HG03558 (cell line): ENCODE measurements around the gene MSMP.
A peak's percentile ranks its signal among the peaks of the same experiment; 100 is the strongest.

ENCODE experiments used
- ATAC-seq: cut with Tn5 transposase; IDR thresholded peaks from one replicate; pipeline ENCODE4 v1.9.1; 2021; ENCODE audit warnings: moderate number of reproducible peaks; ENCODE audit not compliant: unreplicated experiment; ENCODE audit errors: extremely low read depth

The MSMP gene

DNA sequence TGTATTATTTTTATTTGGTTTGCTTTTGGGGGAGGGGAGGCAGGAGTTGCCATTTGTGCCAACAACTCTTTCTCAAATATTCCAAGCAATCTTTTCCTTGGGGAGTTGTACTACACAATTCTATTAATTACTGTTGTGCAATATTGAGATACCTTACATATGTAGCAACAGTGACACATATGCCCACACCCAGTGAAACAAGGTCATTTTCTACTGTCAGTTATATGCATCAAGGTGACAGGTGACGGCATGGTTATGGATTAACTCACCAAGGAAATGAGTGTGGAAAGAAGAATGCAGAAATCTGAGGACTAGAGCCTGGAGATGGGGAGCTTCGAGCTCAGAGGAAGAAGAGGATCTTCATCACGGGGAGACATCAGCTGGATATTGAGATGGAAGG, 17.9 kb upstream of the MSMP start:
- ATAC-seq: no peak

DNA sequence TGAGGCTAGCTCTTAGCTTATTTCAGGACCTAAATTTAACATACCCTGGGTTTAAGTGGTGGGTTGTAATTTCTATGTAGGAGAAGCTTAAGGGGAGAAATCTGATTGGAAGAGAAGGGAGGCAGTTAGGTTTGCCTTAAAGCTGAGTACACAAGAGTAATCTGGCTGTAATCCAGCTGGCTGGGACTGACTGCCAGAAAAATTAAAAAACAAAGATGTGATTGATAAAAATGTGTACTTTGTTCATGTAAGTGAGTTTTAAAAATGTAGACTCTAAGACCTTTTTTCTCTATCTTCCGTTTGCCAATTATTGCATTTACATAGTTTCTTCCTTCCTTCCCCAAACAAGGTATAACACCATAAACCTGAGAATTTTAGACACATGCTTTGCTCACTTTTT, 17.5 kb upstream of the MSMP start:
- no peak for ATAC-seq

GRCh38 chr9:35771075-35771433, 17.0 kb upstream of the MSMP start:
- ATAC-seq: no peak

DNA sequence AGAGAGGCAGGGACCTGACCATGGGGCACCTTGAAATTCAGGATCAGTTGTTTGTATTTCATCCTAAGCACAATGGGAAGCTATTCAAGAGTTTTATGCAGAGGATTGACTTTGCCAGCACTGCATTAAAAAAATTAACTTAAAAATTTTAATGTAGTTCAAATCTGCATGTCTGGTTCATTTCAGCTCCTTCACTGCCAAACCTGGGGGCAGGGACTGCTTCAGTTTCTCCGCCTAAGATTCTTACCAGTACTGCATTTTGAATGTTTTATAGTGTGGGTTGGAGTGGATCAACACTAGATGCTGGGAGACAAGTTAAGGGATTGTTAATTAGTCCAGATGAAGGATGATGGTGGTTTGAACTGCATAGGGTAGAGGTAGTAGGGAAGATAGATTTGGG, 15.7 kb upstream of the MSMP start:
- no peak for ATAC-seq

DNA sequence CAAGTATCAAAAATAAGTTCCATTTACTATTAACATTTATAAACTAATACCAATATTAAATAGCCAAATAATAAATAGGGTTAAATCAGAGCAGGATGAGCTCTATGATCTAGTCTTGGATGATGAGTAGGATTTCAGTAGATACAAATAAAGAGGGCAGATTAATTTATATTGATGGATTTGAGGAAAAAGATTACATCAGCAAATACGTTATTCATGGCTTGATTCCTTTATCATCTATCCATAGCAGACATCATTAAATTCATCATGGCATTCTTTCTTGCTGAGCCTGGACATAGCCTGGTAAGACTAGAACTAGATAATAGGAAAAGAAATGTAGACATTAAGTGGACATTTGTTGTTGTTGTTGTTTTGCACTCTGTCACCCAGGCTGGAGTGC, 13.4 kb upstream of the MSMP start:
- no peak for ATAC-seq

DNA sequence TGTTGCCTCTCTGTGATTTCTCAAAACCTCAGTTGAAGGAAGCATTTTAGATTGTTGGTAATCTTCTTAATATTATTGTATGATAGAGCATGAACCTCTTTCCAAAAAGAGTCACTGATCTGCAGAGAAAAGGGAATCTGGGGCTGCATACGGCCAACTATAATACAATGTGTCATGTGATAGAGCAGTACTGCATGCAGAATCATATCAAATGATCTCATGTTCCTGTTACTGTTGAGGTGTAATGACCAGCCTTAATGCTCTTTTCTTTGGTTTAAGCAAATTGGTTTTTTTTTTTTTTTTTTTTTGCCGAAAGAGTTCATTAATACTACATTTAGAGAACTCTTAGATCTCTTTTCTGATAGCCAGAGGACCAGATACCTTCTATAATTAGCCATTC, 12.9 kb upstream of the MSMP start:
- no peak for ATAC-seq

DNA sequence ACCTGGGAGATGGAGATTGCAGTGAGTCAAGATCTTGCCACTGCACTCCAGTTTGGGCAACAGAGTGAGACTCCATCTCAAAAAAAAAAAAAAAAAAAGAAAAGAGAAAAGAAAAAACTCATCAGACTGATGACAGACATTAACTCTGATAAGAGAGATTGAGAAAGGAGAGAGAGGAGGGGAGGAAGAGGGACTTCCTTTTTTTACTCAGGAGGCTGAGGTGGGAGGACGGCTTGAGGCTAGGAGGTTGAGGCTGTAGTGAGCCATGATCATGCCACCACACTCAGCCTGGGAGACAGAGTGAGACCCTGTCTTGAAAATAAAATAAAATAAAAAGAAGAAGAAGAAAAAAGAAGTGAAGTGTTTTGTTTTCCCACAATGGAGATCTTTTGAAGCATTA, 9.7 kb upstream of the MSMP start:
- no peak for ATAC-seq

DNA sequence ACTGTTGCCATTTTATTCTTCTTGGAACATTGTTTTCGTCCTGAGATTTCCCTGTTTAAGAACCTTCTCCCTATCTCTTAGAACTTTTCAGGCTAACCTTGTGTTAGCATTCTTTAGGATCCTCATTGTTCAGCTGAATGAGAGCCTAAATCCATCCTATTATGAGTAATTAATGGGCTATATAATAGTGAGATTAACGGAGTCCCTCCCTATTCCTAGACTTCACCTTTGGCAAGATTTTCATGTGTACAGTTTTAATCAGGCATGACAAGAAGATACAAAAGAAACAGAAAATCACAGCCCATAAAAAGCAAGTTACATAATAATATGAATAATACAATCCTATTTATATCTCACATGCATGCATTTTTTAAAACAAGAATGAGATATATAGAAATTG, 9.1 kb upstream of the MSMP start:
- no peak for ATAC-seq

DNA sequence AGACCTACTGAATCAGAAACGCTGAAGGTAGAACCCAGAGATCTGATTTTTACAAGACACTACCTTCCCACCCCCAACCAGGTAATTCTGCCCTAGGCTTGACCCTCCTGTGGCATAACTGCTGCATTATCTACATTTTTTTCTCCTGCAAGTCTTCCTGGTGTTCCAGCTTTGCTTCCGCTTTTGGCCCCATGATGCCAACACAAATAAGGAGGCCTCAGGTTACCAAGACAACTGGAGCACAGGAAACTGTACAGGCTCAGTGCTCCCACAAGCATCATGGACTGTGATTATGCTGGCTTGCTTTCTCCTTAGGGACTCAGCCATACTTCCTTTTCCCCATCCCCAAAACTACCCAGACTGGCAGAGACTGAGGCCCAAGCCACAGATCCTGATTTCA, 6.6 kb upstream of the MSMP start:
- ATAC-seq: no peak

GRCh38 chr9:35759795-35760194, 5.7 kb upstream of the MSMP start:
- ATAC-seq: no peak

DNA sequence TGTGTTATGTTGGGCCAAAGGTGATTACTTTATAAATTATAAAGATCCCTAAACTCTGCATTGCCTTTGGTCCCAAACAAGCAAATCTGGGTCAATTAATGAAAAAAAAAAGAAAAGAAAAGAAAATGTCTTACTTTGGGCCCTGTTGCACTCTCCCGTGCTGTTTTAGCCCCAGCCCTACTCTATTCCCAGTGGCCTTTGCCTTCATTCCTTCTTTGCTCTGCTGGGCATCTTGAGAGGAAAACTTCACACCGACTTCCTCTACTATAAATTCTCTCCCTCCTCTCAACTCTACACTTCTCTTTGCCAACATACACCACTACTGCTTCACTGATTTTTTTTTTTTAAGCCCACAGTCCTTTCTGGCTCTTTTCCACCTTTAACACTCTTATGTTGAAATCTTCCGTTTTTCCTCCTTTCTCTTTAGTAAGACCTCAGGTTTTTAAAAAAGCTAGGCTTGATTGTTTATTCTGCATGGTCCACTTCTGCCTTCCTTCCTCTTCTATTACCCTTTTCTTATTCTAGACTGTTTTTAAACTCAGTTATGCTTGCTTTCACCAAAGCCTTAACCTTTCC, 4.5 kb upstream of the MSMP start:
- no peak for ATAC-seq

DNA sequence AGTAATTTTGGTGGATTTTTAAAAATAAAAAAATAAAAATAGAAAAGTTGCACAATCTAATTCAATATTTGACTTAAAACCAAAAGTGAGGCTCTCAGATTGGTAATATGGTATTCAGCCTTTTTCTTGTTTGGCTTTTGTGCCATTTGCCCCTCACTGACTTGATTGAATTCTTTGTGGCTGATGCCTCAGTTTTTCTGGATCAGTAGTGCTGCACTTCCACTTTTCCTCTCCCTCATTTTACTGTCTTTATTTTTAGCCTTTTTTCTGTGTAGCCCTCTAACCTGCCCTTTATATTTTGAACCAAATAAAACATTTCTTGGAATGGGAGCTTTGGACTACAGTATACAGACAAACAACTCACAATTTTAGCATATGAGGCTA, 3.8 kb upstream of the MSMP start:
- ATAC-seq: no peak

DNA sequence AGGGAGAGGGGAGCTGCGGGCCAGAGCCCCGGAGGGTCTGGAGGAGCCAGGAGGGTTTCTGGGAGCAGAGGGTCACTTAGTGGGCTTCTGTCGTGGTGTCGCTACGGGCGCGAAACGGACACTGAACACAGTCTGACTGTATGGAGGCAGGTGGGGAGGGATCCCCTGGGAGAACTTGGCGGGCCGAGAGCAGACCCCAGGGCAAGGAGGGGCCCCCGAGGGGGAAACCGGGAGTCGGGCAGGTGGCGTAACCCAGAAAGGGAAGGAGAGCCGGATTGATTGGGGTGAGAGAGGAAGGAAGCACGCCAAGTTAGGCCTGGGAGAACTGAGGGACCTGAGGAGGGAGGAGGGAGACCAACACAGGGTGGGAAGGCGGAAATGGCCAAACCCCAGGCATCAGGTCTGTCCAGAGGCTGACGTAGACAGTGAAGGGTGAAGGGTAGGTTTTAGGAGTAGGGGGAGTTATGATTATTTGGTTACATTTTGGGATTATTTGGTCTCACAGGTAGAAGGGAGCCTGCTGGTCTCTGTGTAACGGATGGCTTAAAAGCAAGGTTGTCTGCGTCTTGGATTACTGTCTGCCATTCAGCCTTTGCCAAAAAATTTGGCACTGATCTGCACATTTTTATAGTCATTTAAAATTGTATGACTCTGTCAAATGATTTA, 3.3 kb upstream of the MSMP start:
- ATAC-seq: peak; percentile 24

GRCh38 chr9:35756275-35757225, 2.5 kb upstream of the MSMP start:
- peak; percentile 37 for ATAC-seq

DNA sequence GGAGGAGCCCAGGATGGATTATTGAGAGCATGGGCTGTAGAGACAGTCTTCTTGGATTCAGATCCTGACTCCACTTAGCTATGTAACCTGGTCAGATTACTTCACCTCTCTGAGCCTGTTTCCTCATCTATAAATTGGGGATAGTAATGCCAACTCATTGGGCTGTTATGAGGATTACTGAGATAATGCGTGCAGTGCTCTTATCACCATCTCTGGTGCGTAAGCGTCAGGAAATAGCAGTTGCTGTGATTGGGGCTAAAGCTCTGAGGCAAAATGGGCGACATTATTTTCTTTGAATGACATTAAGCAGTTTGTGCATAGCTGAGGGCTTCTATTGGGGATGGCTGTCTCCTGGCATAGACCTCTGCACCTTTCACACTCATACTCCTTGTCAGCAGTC, 995 bp upstream of the MSMP start:
- ATAC-seq: no peak

- ATAC-seq: no peak
Measured at GRCh38 chr9:35753466-35753865, 610 bp downstream of the MSMP start.

DNA sequence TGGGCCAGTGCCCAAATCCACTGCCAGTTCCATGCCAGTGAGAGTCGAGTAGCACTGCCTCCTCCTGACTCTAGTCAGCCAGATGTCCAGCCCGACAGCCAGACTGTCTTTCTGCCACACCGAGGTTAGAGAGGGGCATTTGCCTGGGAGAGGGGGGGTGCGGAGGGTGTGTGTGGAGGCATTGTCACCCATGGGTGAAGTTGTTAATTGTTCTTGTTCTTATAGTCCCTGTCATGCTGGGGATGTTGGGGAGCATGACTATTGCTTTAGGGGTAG, 3.9 kb downstream of the MSMP start:
- ATAC-seq: no peak

GRCh38 chr9:35749515-35750255, 4.4 kb downstream of the MSMP start:
- ATAC-seq: no peak

DNA sequence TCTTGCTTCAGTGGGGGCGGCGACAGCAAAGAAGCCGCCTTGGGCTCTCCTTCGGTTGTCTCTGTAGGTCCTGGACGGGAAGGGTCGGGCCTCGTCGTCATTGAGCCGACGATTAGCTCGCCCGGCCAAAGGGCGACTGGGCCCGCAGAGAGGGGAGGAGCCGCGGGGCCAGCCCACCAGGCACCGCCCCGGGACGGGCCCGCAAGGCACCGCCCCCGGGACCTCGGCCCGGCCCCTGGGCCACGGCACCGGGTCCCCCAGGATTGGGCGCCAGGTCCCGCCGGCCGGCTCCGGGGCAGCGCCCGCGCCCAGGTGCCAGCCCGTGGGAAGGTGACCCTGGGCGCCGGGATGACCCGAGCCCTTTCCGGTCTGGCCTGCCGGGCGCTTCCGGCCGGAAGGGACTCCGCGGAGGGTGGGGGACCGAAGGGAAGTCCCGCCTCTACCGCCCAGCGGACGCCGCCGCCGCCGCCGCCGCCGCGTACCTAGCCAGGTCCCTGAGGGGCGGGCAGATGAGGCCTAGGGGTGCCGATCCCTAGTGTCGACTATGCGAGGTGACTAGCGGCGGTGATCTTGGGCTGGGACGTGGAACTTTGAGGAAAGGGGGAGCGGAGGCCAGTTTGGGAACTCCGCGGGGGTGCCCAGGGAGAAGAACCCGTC, 5.1 kb downstream of the MSMP start, which contains the start of the genes GBA2 and RGP1:
Gene GBA2 (minus strand): TSS at position 371 of the 657 bp plus-strand sequence. CDS start 524 bp downstream, outside the sequence.
Gene RGP1 (plus strand): TSS at position 430 of the 657 bp plus-strand sequence. CDS start 469 bp downstream, outside the sequence.
- peak; percentile 48 for ATAC-seq

DNA sequence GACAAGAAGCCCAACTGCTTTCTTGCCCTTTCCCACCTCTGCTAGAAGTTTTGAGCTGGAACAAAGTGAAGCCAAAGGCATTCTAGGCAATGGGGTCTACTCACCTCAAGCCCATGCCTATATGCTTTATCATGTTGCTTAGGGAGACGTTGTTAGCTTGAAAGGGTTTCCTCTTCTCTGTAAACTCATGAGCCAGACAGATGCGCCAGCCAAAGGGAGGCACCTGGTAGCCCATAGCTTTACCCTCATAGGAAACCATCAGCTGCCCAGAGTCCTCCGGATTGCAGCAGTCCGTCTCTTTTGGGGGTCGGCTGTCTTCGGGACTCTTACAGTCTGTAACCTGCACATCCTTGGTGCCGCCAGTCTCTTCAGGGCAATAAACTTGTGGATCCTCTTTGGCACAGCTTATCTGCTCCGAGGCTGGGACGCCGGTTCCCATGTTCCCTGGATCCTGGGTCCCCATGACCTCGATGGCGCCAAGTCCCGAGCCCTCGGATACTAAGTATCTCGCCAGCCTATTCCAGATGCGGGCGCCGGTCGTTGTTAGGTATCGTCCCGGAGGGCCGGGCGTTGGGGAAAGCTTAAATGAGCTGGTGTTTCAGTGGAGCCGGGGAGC, 5.7 kb downstream of the MSMP start:
- ATAC-seq: no peak
